ENCODE data around the gene PRMT9. TPM values are rescaled to one million over a fixed set of nuclear protein-coding genes. Genes with fewer than 3 reads are reported as not detected.

The PRMT9 gene
- total and polyA plus RNA-seq, 10 of the 15 experiments (the other 5 are each of a cell fraction or from before 2014, with no cell fraction given), result 4.1 to 11.8 (median 7.6) TPM

DNA sequence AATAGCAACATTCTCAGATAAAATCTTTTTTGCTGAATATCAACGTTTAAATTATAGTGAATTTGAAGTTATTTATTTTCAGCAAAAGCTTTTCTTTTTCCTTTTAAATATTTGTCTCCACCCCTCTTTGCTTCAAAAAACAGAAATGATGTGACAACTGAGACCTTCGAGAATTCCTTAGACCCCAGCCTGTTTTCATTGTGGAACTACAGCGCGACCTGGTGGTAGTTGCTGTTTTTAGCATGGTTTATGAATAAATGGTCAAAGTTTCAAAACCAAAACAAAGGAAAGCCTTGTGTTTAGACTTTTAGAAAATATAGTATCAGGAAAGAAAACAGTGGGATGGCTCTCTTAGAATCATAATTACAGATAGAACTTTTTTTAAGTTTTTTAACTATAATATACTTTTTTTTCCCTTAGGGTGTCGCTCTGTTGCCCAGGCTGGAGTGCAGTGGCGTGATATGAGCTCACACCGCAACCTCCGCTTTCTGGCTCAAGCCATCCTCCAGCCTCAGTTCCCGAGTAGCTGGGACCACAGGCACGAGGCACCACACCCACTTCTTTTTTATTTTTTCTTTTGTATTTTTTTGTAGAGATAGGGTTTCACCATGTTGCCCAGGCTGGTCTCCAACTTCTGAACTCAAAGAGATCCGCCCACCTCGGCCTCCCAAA lies 93.6 kb downstream of the PRMT9 start (continued):
- TF ChIP-seq, protein P1, sequence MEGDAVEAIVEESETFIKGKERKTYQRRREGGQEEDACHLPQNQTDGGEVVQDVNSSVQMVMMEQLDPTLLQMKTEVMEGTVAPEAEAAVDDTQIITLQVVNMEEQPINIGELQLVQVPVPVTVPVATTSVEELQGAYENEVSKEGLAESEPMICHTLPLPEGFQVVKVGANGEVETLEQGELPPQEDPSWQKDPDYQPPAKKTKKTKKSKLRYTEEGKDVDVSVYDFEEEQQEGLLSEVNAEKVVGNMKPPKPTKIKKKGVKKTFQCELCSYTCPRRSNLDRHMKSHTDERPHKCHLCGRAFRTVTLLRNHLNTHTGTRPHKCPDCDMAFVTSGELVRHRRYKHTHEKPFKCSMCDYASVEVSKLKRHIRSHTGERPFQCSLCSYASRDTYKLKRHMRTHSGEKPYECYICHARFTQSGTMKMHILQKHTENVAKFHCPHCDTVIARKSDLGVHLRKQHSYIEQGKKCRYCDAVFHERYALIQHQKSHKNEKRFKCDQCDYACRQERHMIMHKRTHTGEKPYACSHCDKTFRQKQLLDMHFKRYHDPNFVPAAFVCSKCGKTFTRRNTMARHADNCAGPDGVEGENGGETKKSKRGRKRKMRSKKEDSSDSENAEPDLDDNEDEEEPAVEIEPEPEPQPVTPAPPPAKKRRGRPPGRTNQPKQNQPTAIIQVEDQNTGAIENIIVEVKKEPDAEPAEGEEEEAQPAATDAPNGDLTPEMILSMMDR (IDR thresholded peaks at IDR 0.05 in 2 of 3, conservative IDR thresholded peaks at IDR 0.05 in 1 of 3; ENCODE audit: control insufficient read depth in 2 of 3, extremely low read depth in 1 of 3, insufficient read depth in 1 of 3, low read depth in 3 of 3, low read length in 3 of 3), result peak; percentile 68 to 78 (median 77)
- TF ChIP-seq RAD21 (IDR thresholded peaks at IDR 0.05; ENCODE audit: insufficient read depth, low read depth, low read length), result peak; percentile 100

DNA sequence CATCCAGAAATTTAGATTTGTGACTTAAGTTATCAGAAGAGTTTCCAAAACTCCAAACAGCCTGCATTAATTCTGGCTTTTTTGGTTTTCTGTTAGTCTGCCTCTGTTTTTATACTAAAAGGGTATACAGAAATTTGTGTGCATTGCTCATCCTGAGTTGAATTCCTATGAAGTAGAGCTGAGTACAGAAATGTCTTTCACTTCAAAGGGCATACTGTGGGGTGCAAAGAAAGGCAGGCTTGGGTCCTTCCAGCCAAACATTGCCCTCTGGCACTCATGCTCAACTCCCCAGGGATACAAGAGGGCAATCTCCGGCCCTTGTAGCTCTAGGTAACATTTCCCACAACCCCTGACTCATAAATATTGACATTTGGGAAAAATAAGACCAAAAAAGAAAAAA lies 94.4 kb downstream of the PRMT9 start:
- Histone ChIP-seq H4K20me1 (ENCODE audit: control insufficient read depth, insufficient read depth) (no peaks in the 10 kb centered on the region), H3K4me3 (no peak overlapping the region), H3K79me2 (ENCODE audit: control insufficient read depth, insufficient read depth, low read length) (no peaks in the 10 kb centered on the region), H3K27ac (ENCODE audit: control insufficient read depth, insufficient read depth) (no peak overlapping the region), H3K9ac (ENCODE audit: control insufficient read depth, insufficient read depth, low read length) (no peak overlapping the region), H3K36me3 (ENCODE audit: control insufficient read depth in 2 of 2, insufficient read depth in 2 of 2, low read length in 1 of 2) (no peaks in the 10 kb centered on the region), H3K4me1 (ENCODE audit: control insufficient read depth, insufficient read depth, low read length) (peaks cover 7% of the 10 kb centered on the region; the same call in 1 of the 2 replicates), H3K9me3 (replicated peaks; ENCODE audit: control insufficient read depth, insufficient read depth, low read length) (peaks cover 4% of the 10 kb centered on the region; the same call in 1 of the 3 replicates), H3K27me3 (replicated peaks in 1 of 2; ENCODE audit: control insufficient read depth in 2 of 2, insufficient read depth in 2 of 2, low read length in 1 of 2) (no peaks in the 10 kb centered on the region), H2AFZ (ENCODE audit: control insufficient read depth, low read depth, low read length) (no peak overlapping the region), H3K4me2 (ENCODE audit: control insufficient read depth, insufficient read depth) (no peak overlapping the region)
- ChIA-PET CTCF (interaction anchor here (0.6 to 6.2 kb wide), 38 partner anchors 8 to 1246 kb away, joined by 3 to 93 read pairs (median 4); partner anchors contain the start of gene TMEM184C), RAD21 (ENCODE audit: unreplicated experiment) (interaction anchor here (0.8 to 2.7 kb wide), 13 partner anchors 9 to 571 kb away, joined by 3 to 49 read pairs (median 4); partner anchors contain the start of gene TMEM184C), POLR2A (no interaction called here), SMC1A (ENCODE audit: uncharacterized antibody, unreplicated experiment) (interaction anchor here (0.6 to 3.8 kb wide), 24 partner anchors 9 to 1069 kb away, joined by 3 to 47 read pairs (median 4); partner anchors contain the start of gene TMEM184C)
- FAIRE-seq (no peak), ATAC-seq (no peak), DNase-seq (ENCODE audit: low read depth, low spot score) (no peak)
- WGBS (ENCODE audit: insufficient coverage, insufficient replicate concordance, low lambda C conversion rate, missing lambda C conversion rate), result 48% methylated on average over 1 of the region's 1 CpG
- TF ChIP-seq, protein P2, sequence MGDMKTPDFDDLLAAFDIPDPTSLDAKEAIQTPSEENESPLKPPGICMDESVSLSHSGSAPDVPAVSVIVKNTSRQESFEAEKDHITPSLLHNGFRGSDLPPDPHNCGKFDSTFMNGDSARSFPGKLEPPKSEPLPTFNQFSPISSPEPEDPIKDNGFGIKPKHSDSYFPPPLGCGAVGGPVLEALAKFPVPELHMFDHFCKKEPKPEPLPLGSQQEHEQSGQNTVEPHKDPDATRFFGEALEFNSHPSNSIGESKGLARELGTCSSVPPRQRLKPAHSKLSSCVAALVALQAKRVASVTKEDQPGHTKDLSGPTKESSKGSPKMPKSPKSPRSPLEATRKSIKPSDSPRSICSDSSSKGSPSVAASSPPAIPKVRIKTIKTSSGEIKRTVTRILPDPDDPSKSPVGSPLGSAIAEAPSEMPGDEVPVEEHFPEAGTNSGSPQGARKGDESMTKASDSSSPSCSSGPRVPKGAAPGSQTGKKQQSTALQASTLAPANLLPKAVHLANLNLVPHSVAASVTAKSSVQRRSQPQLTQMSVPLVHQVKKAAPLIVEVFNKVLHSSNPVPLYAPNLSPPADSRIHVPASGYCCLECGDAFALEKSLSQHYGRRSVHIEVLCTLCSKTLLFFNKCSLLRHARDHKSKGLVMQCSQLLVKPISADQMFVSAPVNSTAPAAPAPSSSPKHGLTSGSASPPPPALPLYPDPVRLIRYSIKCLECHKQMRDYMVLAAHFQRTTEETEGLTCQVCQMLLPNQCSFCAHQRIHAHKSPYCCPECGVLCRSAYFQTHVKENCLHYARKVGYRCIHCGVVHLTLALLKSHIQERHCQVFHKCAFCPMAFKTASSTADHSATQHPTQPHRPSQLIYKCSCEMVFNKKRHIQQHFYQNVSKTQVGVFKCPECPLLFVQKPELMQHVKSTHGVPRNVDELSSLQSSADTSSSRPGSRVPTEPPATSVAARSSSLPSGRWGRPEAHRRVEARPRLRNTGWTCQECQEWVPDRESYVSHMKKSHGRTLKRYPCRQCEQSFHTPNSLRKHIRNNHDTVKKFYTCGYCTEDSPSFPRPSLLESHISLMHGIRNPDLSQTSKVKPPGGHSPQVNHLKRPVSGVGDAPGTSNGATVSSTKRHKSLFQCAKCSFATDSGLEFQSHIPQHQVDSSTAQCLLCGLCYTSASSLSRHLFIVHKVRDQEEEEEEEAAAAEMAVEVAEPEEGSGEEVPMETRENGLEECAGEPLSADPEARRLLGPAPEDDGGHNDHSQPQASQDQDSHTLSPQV (IDR thresholded peaks at IDR 0.05), result no peak
- TF ChIP-seq, protein P3, sequence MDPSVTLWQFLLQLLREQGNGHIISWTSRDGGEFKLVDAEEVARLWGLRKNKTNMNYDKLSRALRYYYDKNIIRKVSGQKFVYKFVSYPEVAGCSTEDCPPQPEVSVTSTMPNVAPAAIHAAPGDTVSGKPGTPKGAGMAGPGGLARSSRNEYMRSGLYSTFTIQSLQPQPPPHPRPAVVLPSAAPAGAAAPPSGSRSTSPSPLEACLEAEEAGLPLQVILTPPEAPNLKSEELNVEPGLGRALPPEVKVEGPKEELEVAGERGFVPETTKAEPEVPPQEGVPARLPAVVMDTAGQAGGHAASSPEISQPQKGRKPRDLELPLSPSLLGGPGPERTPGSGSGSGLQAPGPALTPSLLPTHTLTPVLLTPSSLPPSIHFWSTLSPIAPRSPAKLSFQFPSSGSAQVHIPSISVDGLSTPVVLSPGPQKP (IDR thresholded peaks at IDR 0.05; ENCODE audit: low read depth, low read length), result no peak
- TF ChIP-seq RAD21 (IDR thresholded peaks at IDR 0.05; ENCODE audit: insufficient read depth, low read depth, low read length) (no peak), ZNF24 (IDR thresholded peaks at IDR 0.05) (no peak)
- TF ChIP-seq, protein P4, sequence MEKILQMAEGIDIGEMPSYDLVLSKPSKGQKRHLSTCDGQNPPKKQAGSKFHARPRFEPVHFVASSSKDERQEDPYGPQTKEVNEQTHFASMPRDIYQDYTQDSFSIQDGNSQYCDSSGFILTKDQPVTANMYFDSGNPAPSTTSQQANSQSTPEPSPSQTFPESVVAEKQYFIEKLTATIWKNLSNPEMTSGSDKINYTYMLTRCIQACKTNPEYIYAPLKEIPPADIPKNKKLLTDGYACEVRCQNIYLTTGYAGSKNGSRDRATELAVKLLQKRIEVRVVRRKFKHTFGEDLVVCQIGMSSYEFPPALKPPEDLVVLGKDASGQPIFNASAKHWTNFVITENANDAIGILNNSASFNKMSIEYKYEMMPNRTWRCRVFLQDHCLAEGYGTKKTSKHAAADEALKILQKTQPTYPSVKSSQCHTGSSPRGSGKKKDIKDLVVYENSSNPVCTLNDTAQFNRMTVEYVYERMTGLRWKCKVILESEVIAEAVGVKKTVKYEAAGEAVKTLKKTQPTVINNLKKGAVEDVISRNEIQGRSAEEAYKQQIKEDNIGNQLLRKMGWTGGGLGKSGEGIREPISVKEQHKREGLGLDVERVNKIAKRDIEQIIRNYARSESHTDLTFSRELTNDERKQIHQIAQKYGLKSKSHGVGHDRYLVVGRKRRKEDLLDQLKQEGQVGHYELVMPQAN (conservative IDR thresholded peaks at IDR 0.05), result no peak
- in situ Hi-C loops (cut with MboI) (loop anchor here (5.0 kb wide), 1 partner anchor 72 kb away; no protein-coding TSS in a partner anchor), intact Hi-C loops (cut with micrococcal nuclease; ENCODE audit: unreplicated experiment) (no loop called here)
- no TSS peak for BruUV-seq (replicated peaks)

Measured in GM12878 (cell line).